SIG-M5 (cell line): ENCODE results near the gene KCNQ4.

Source experiments
- DNase-seq: peaks from one replicate; lab custom pipeline; 2025; lab: John Stamatoyannopoulos, UW

The KCNQ4 gene

GRCh38 chr1:40795811-40796586 lies 12.4 kb downstream of the KCNQ4 start:
- DNase-seq = no peak

GRCh38 chr1:40796939-40797667 lies 13.5 kb downstream of the KCNQ4 start:
- no peak for DNase-seq

GRCh38 chr1:40797668-40798010 lies 14.1 kb downstream of the KCNQ4 start:
- DNase-seq = no peak

GRCh38 chr1:40798366-40799281 lies 15.0 kb downstream of the KCNQ4 start:
- no peak for DNase-seq

- no peak for DNase-seq
Observed at GRCh38 chr1:40799351-40799867, 15.8 kb downstream of the KCNQ4 start.

- no peak for DNase-seq
Observed at GRCh38 chr1:40801742-40802077, 18.1 kb downstream of the KCNQ4 start.

- DNase-seq = no peak
Observed at GRCh38 chr1:40802078-40802741, 18.6 kb downstream of the KCNQ4 start.

GRCh38 chr1:40802742-40803113 lies 19.1 kb downstream of the KCNQ4 start:
- DNase-seq = no peak

GRCh38 chr1:40803447-40803846 lies 19.9 kb downstream of the KCNQ4 start:
- DNase-seq = no peak

GRCh38 chr1:40803902-40804301 lies 20.3 kb downstream of the KCNQ4 start:
- DNase-seq = no peak

- no peak for DNase-seq
Observed at GRCh38 chr1:40806240-40806639, 22.7 kb downstream of the KCNQ4 start.

GRCh38 chr1:40806731-40807695 lies 23.4 kb downstream of the KCNQ4 start:
- DNase-seq = no peak

- DNase-seq = no peak
Observed at GRCh38 chr1:40808002-40808401, 24.4 kb downstream of the KCNQ4 start.

- no peak for DNase-seq
Observed at GRCh38 chr1:40808444-40808843, 24.9 kb downstream of the KCNQ4 start.

GRCh38 chr1:40808909-40809308 lies 25.3 kb downstream of the KCNQ4 start:
- DNase-seq = no peak

- DNase-seq = no peak
Observed at GRCh38 chr1:40810927-40811326, 27.3 kb downstream of the KCNQ4 start.

GRCh38 chr1:40815420-40815819 lies 31.8 kb downstream of the KCNQ4 start:
- DNase-seq = no peak

GRCh38 chr1:40817791-40818263 lies 34.2 kb downstream of the KCNQ4 start:
- no peak for DNase-seq

GRCh38 chr1:40818264-40818961 lies 34.8 kb downstream of the KCNQ4 start:
- no peak for DNase-seq

GRCh38 chr1:40819101-40819500 lies 35.5 kb downstream of the KCNQ4 start:
- DNase-seq = no peak
